Loucy (cell line): ENCODE results near the gene EFL1.

Source experiments
- H2AFZ ChIP-seq: fragments of 200-600 bp; sonication (generic); 2 replicates; pipeline ENCODE4 v1.6.0; 2016; ENCODE audit warnings: antibody characterized with exemption, mild to moderate bottlenecking, low read length, moderate library complexity
- H3F3A ChIP-seq: fragments of 200-600 bp; 2 replicates; pipeline ENCODE4 v1.6.0; 2016; ENCODE audit warnings: antibody characterized with exemption, low read depth, mild to moderate bottlenecking
- H3K27me3 ChIP-seq: fragments of 200-600 bp; sonication (generic); 2 replicates; pipeline ENCODE4 v1.6.1; 2014; ENCODE audit warnings: low read length, mild to moderate bottlenecking; ENCODE audit not compliant: insufficient read depth, poor library complexity, severe bottlenecking
- H3K36me3 ChIP-seq: fragments of 200-600 bp; sonication (generic); 2 replicates; pipeline ENCODE4 v1.6.1; 2016; ENCODE audit warnings: low read length; ENCODE audit not compliant: insufficient read depth
- H3K4me1 ChIP-seq: fragments of 200-600 bp; sonication (generic); 2 replicates; pipeline ENCODE4 v1.5.1; 2014; ENCODE audit warnings: low read length, mild to moderate bottlenecking; ENCODE audit not compliant: insufficient read depth, poor library complexity, severe bottlenecking
- H3K4me2 ChIP-seq: fragments of 200-600 bp; sonication (generic); 2 replicates; pipeline ENCODE4 v1.6.0; 2014; ENCODE audit warnings: antibody characterized with exemption, low read length, low read depth, mild to moderate bottlenecking; ENCODE audit not compliant: poor library complexity, severe bottlenecking
- H3K4me3 ChIP-seq: fragments of 200-600 bp; sonication (generic); 2 replicates; pipeline ENCODE4 v1.5.1; 2014; ENCODE audit warnings: low read length, mild to moderate bottlenecking, mixed read lengths; ENCODE audit not compliant: poor library complexity, severe bottlenecking
- H3K79me2 ChIP-seq: fragments of 200-600 bp; sonication (generic); 2 replicates; pipeline ENCODE4 v1.6.1; 2014; ENCODE audit warnings: low read length; ENCODE audit not compliant: insufficient read depth
- H3K9ac ChIP-seq: fragments of 200-600 bp; sonication (generic); 2 replicates; pipeline ENCODE4 v1.6.0; 2014; ENCODE audit warnings: mild to moderate bottlenecking, low read depth, low read length, moderate library complexity; ENCODE audit not compliant: poor library complexity, severe bottlenecking
- H3K9me2 ChIP-seq: fragments of 200-600 bp; sonication (generic); replicated peaks from 2 replicates; pipeline ENCODE4 v1.6.1; 2016; ENCODE audit warnings: low read depth, low read length, mixed read lengths
- H3K9me3 ChIP-seq: fragments of 200-600 bp; sonication (generic); 2 replicates; pipeline ENCODE4 v1.6.1; 2014; ENCODE audit warnings: mild to moderate bottlenecking, antibody characterized with exemption, low read length, low read depth; ENCODE audit not compliant: insufficient read depth
- H4K20me1 ChIP-seq: fragments of 200-600 bp; sonication (generic); 2 replicates; pipeline ENCODE4 v1.6.0; 2014; ENCODE audit warnings: antibody characterized with exemption, low read length, mild to moderate bottlenecking; ENCODE audit not compliant: insufficient read depth, poor library complexity, severe bottlenecking
- CTCF ChIP-seq: fragments of 200-600 bp; sonication (generic); conservative IDR thresholded peaks from 2 replicates; pipeline ENCODE4 v1.5.1; 2014; ENCODE audit warnings: mild to moderate bottlenecking, antibody characterized with exemption, low read length
- EZH2phosphoT487 ChIP-seq: fragments of 200-600 bp; IDR thresholded peaks from 2 replicates; pipeline ENCODE4 v1.6.1; 2018; ENCODE audit warnings: antibody characterized with exemption, mild to moderate bottlenecking, moderate library complexity, borderline replicate concordance

The EFL1 gene

GRCh38 chr15:82129149-82129692, 133.3 kb downstream of the EFL1 start:
- Histone ChIP-seq H3K9me3 (no peaks in the 10 kb centered on the region), H3K4me3 (peak overlapping the region; percentile 28), H3K9ac (no peak overlapping the region), H3K4me1 (peaks cover 14% of the 10 kb centered on the region), H3K27me3 (no peaks in the 10 kb centered on the region), H3K79me2 (no peaks in the 10 kb centered on the region), H4K20me1 (no peaks in the 10 kb centered on the region), H3K4me2 (peak overlapping the region; percentile 67), H3K9me2 (no peaks in the 10 kb centered on the region), H3F3A (peaks cover 4% of the 10 kb centered on the region; the same call in 1 of the 2 replicates), H3K36me3 (peaks cover 15% of the 10 kb centered on the region; the same call in 1 of the 2 replicates), H2AFZ (no peak overlapping the region)
- TF ChIP-seq EZH2phosphoT487 (no peak), CTCF (no peak)

GRCh38 chr15:82128401-82129148, 134.0 kb downstream of the EFL1 start:
- Histone ChIP-seq H3K79me2 (no peaks in the 10 kb centered on the region), H3K4me3 (peak overlapping the region; percentile 28), H3K4me2 (peak overlapping the region; percentile 67), H2AFZ (no peak overlapping the region), H3K36me3 (peaks cover 15% of the 10 kb centered on the region; the same call in 1 of the 2 replicates), H3K9me2 (no peaks in the 10 kb centered on the region), H3K9ac (no peak overlapping the region), H3F3A (peaks cover 4% of the 10 kb centered on the region; the same call in 1 of the 2 replicates), H4K20me1 (no peaks in the 10 kb centered on the region), H3K9me3 (no peaks in the 10 kb centered on the region), H3K27me3 (no peaks in the 10 kb centered on the region), H3K4me1 (peaks cover 14% of the 10 kb centered on the region)
- TF ChIP-seq EZH2phosphoT487 (no peak), CTCF (no peak)

GRCh38 chr15:82127581-82127980, 135.0 kb downstream of the EFL1 start:
- Histone ChIP-seq H3K4me2 (no peak overlapping the region), H3K9me2 (no peaks in the 10 kb centered on the region), H4K20me1 (no peaks in the 10 kb centered on the region), H3K9ac (no peak overlapping the region), H3K9me3 (no peaks in the 10 kb centered on the region), H2AFZ (no peak overlapping the region), H3K4me3 (no peak overlapping the region), H3K79me2 (no peaks in the 10 kb centered on the region), H3F3A (peaks cover 4% of the 10 kb centered on the region; the same call in 1 of the 2 replicates), H3K27me3 (no peaks in the 10 kb centered on the region), H3K36me3 (peaks cover 9% of the 10 kb centered on the region; the same call in 1 of the 2 replicates), H3K4me1 (peaks cover 14% of the 10 kb centered on the region)
- TF ChIP-seq EZH2phosphoT487 (no peak), CTCF (no peak)
